Glomerular endothelial cell (primary cell): Measurements from ENCODE around the gene ULK2. TPM values are rescaled to one million over a fixed set of nuclear protein-coding genes. Genes with fewer than 3 reads are reported as not detected.

Experiments
- DNase-seq: peaks from one replicate; pipeline ENCODE4 v3.0.0-alpha.2; 2011; ENCODE audit warnings: low read depth, low spot score; ENCODE audit errors: extremely low read depth
- total RNA-seq: library from RNA; depleted of rRNA; stranded (reverse); fragments of >200 nt; gene quantifications from 2 replicates; pipeline ENCODE4 v1.2.3, GENCODE V29; 2015

The ULK2 gene
- total RNA-seq, 1 donor from 2014 or later, result 17.0 TPM

- DNase-seq, result no peak
These were observed 136.1 kb downstream of the ULK2 start for GRCh38 chr17:19731626-19732025.

DNA sequence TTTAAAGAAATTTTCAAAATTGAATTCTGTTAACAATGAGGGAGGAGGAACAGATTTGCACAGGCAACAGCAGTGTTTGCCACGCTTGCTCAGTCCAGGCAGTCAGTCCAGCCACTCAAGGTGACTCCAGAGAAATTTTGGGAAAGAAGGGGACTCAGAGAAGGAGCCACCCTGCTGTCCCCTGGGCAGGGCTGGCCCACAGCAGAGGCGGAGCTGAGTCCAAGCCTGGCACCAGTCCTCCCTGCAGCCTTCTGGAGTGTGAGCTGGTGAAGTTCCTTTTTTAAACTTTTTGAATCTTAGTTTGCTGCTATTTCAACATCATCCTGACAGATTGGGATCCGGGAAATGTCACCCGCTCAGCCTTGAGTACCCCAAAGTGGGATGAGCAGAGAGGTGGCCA, 136.9 kb downstream of the ULK2 start:
- no peak for DNase-seq

- DNase-seq, result no peak
These were observed 137.8 kb downstream of the ULK2 start for GRCh38 chr17:19729900-19730299.

- DNase-seq, result no peak
These were observed 139.6 kb downstream of the ULK2 start for GRCh38 chr17:19728084-19728495.

GRCh38 chr17:19727501-19728078, 140.1 kb downstream of the ULK2 start:
- DNase-seq, result no peak

DNA sequence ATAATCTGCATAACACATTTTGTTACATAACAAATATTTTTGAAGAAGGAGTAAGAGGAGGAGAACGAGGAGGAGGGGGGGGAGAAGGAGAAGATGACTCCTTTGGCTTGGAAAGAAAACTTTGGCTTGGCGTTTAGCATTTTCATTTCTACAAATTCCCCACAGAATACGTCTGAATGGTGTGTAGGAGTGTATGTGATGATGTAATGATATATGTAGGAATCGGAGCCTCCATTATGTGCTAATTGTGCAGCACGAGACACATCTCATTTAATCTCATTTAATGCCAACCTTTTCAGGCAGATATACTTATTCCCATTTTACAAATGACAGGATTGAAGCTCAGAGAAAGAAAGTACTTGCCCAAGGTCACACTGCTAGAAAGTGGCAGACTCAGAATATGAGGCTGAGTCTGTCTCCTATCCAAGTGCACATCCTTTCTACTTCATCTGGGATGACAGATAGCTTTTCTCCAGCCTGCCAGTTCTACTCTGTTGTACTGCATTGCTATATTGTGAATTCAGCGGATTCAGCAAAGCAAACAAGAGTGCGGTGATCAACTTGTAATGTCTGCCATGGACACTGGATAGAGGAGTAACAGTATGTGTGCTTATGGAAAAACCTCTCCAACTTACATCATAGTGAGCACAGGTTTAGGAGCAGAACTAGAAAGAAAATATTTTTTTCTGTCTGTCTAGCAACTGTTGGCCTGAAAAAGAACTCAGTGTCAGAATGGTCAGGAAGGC, 140.9 kb downstream of the ULK2 start:
- DNase-seq, result no peak

- no peak for DNase-seq
These were observed 142.2 kb downstream of the ULK2 start for GRCh38 chr17:19725486-19725885.

DNA sequence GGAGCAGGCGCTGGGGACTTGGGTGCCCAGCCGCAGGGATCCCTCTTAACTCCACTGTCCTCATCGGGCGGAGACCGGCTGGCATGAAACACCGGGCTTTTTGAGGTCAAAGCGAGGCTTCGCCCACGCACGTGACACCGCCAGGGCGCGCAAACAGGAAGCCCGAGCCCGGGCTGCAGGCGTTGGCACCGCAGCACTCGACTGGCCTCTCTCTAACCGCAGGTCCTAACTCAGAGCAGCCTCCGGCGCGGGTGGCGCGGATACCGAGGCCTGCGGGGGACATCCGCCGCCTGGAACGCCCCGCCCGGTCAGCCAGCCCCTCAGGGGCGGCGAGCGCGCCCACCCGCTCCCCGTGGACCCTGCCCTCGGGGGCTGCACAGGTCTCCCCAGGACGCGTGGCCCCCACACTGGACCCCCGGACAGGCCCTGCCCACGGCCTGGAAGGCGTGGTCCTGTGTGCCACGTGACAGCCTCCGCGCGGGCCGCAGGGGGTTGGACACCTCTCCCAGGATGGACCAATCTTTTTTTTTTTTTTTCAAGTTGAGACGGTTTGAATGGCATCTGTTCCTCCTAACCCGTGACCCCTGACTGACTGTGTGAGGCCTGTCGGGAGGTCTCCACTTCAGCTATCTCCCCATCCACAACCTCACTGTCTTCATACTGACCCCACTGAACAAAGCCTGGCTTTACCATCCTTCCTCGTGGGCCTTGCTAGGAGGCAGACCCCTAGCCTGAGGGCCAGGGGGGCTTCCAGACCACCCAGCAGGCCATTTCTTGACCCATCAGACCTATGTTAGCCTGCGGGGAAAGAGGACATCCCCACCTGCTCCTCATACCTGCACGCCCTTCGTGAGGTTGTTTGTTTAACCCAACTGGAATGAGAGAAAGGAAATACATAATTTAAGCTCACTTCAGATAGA, 143.0 kb downstream of the ULK2 start:
- no peak for DNase-seq

- DNase-seq, result no peak
These were observed 143.8 kb downstream of the ULK2 start for GRCh38 chr17:19723964-19724363.

Other genes with a start within 250 kb of the ULK2 start
- 19.6 and 39.7 TPM in 2 replicates for gene ALDH3A2, start 219.2 kb downstream of the ULK2 start, total RNA-seq
- not detected in 2 replicates for gene SLC47A2, start 151.4 kb downstream of the ULK2 start, total RNA-seq
- gene ALDH3A1, start 119.6 kb downstream of the ULK2 start, total RNA-seq, result not detected in 2 replicates
- 16.7 and 16.8 TPM in 2 replicates for gene AKAP10, start 109.9 kb upstream of the ULK2 start, total RNA-seq
- gene SPECC1, start 141.4 kb upstream of the ULK2 start, total RNA-seq, result 7.3 and 12.9 TPM in 2 replicates